K562 (cell line): ENCODE results near the gene ZC3H10.

Source experiments
- ARID1B ChIP-seq: fragments of 450-650 bp; IDR thresholded peaks from 2 replicates; pipeline ENCODE4 v1.6.1; 2016; ENCODE audit warnings: antibody characterized with exemption, mild to moderate bottlenecking, inconsistent platforms
- CHD4 ChIP-seq: fragments of 200-600 bp; sonication (generic); IDR thresholded peaks from 3 replicates; pipeline ENCODE4 v1.6.1; 2012; ENCODE audit warnings: low read depth, mild to moderate bottlenecking, mixed read lengths, low read length, inconsistent platforms; ENCODE audit not compliant: insufficient read depth, insufficient replicate concordance, poor library complexity, severe bottlenecking
- E2F5 ChIP-seq: sonication (generic); formaldehyde crosslinking; IDR thresholded peaks from 2 replicates; pipeline ENCODE4 v1.8.0; 2022; ENCODE audit warnings: mild to moderate bottlenecking, missing genetic modification reagents
- FOXJ2 ChIP-seq: fragments of 200-800 bp; sonication (Bioruptor generic); IDR thresholded peaks from 2 replicates; pipeline ENCODE4 v1.6.1; 2016; ENCODE audit warnings: missing genetic modification characterization, missing compliant biosample characterization
- HMG20A ChIP-seq: fragments of 450-650 bp; formaldehyde crosslinking; conservative IDR thresholded peaks from 2 replicates; pipeline ENCODE4 v1.4.0; 2020; ENCODE audit warnings: mild to moderate bottlenecking, mixed read lengths
- LEF1 ChIP-seq: fragments of 450-650 bp; IDR thresholded peaks from 2 replicates; pipeline ENCODE4 v1.6.1; 2016; ENCODE audit warnings: mild to moderate bottlenecking
- MAX ChIP-seq: sonication (generic); formaldehyde crosslinking; IDR thresholded peaks from 2 replicates; pipeline ENCODE4 v1.9.0; 2022; ENCODE audit warnings: mild to moderate bottlenecking, missing genetic modification reagents
- TAF1 ChIP-seq: IDR thresholded peaks from 2 replicates; pipeline ENCODE4 v1.6.1; 2011; ENCODE audit warnings: mild to moderate bottlenecking, low read length, moderate library complexity; ENCODE audit not compliant: insufficient read depth, control insufficient read depth, severe bottlenecking; ENCODE audit errors: extremely low read depth
- ZNF583 ChIP-seq: fragments of 250-450 bp; sonication (Bioruptor Pico); IDR thresholded peaks from 2 replicates; pipeline ENCODE4 v1.4.0; 2020

GRCh38 chr12:56086096-56086495, 32.0 kb upstream of the ZC3H10 start:
- TF ChIP-seq MAX (CRISPR knock-in tag): no peak
- no peak for TF ChIP-seq ZNF583 (CRISPR knock-in tag)
- no peak for TF ChIP-seq FOXJ2 (tag)
- TF ChIP-seq ARID1B: no peak
- no peak for TF ChIP-seq LEF1
- no peak for TF ChIP-seq E2F5 (CRISPR knock-in tag)
- no peak for TF ChIP-seq CHD4
- TF ChIP-seq HMG20A (CRISPR knock-in tag): no peak
- TF ChIP-seq TAF1: no peak
